Fibroblast of skin of right quadriceps (primary cell): ENCODE measurements around the gene OSBPL6.
A peak's percentile ranks its signal among the peaks of the same experiment; 100 is the strongest.
"Not testable (repeated sequence)": the region's sequence is repeated elsewhere in the genome, so short reads cannot be mapped to it uniquely, and the experiment has no call there.

Experiments
- DNase-seq: peaks from one replicate; pipeline ENCODE4 v3.0.0-alpha.2; 2013

Gene OSBPL6

GRCh38 chr2:178412047-178412446, 217.7 kb downstream of the OSBPL6 start:
- DNase-seq: no peak

DNA sequence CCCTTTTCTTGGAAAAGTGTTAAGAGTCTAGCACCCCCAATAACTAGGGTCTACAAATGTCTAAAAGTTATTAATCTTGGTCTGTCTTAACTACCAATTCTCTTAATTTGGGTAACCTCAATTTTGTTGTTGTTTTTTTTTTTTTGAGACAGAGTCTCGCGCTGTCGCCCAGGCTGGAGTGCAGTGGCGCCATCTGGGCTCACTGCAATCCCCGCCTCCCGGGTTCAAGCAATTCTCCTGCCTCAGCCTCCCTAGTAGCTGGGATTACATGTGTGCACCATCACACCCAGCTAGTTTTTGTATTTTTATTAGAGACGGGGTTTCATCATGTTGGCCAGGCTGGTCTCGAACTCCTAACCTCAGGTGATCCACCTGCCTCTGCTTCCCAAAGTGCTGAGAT, 218.1 kb downstream of the OSBPL6 start:
- not testable (repeated sequence) for DNase-seq

DNA sequence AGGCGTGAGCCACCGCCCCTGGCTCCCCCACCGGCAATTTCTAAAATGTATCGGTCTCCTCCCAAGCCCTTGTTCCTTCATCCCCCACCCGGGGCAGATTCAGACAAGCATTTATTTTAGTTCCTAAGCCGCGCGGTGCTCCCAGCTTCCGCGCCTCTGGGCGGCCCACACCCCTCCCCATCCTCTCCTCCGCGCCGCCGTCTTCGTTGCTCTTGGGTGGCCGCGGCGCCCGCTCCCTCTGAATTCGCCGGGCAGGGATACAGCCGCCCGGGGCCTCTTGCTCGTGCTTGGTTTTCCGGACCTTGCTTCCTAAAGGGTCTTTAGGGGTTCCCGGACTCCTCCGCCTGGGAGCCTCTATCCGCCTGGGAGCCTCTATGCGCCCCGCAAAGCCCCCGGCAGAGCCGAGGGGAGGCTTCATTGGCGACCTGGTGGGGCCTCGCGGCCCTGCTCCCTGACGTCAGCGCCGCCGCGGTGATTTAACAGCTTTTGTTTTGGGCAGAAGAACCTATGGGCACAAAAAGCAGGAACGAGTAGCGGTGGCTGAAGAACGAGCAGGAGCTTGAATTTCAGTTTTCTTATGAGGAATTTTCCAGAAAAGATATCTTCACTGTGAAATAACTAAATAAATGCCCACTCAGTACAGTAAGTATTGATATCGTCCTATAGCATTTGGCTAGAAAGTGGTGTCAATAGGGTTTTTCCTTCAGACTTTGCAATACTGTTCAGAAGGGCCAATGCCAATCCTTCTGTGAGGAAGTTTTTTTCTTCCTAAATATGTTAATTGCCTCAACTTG, 219.4 kb downstream of the OSBPL6 start:
- peak; percentile 82 for DNase-seq

GRCh38 chr2:178414266-178415247, 220.2 kb downstream of the OSBPL6 start:
- peak; percentile 95 for DNase-seq

GRCh38 chr2:178415979-178416378, 221.7 kb downstream of the OSBPL6 start:
- DNase-seq: no peak

- no peak for DNase-seq
Measured at GRCh38 chr2:178417916-178418315, 223.6 kb downstream of the OSBPL6 start.

DNA sequence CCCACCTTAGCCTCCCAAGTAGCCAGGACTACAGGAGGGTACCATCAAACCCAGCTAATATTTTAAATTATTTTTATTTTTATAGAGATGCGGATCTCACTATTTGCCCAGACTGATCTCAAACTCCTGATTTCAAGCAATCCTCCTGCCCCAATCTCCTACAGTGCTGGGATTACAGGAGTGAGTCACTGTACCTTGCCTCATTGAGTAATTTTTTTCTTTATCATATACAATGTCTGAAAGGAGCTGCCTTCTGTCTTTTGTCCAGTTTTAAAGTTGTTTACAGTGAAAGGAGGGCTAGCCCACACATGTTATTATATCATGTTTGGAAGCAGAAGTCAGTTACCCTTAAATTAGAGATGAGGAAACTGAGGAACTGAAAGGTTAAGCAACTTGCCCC, 224.1 kb downstream of the OSBPL6 start:
- DNase-seq: no peak

DNA sequence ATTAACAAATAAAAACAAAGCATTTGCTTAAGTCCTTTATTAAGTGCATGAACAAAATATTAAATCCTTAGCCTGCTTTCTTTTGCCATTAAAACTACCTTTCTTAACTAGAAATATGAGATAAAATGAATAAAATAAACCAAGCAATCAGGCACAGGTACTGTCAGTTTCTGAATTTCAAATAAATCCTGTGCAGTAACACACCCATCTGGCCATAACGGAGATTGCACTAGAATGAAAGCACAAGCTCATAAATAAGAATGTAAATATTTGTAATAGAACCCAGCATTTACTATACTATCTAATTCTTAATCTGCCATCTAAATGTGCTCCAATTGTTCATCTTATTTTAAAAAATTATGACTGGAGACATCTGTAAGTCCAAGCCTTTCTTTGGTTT, 224.8 kb downstream of the OSBPL6 start:
- peak; percentile 11 for DNase-seq

GRCh38 chr2:178420463-178420999, 226.2 kb downstream of the OSBPL6 start:
- no peak for DNase-seq

GRCh38 chr2:178422097-178422496, 227.8 kb downstream of the OSBPL6 start:
- DNase-seq: no peak

DNA sequence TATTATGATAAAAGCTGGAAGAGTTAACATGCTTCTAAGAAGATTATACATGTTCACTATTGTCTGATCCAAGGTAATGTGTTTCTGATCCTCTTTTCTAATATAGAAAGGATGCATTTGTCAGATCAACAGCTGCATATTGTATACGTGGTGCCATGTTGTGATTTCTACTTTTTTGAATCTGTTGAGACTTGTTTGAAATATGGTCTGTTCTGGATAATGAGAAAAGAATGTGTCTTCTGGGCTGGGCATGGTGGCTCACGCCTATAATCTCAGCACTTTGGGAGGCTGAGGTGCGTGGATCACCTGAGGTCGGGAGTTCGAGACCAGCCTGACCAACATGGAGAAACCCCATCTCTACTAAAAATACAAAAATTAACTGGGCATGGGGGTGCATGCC, 229.4 kb downstream of the OSBPL6 start:
- DNase-seq: not testable (repeated sequence)

DNA sequence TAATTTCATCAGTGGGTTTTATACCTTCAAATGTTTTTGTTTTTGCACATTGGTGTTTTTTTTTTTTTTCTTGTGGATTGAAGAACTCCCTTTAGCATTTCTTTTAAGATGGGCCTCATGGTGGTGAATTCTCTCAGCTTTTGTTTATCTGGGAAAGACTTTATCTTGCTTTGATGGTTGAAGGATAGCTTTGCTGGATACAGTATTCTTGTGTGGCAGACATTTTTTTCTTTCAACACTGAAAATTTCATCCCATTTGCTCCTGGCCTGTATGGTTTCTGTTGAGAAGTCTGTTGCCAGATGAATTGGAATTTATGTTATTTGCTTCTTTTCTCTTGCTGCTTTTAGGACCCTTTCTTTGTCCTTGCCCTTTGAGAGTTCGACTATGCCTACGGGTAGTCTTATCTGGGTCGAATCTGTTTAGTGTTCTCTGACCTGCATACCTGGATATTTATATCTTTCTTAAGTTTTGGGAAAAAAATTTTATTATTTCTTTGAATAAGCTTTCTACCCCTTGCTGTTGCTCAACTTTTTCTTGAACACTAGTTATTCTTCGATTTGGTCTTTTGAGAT, 231.0 kb downstream of the OSBPL6 start:
- no peak for DNase-seq

DNA sequence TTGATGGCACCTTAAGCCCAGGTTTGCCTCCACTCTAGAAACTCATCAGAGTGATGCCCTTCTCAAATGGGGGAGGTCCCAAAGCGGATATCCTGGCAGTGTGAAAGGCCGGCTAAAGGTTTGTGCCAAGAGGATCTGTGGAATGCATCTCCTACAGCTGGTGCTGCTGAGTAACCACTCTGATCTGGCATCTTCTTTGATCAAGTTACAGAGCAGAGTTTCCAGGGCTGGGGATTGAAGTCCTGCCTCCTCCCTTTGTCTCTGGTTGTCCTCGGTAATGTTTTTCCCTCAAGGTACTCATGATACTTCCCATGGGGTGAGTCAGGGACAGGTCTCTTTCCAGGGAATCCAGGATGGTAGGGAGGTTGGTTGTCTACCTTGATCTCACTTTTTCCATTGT, 232.1 kb downstream of the OSBPL6 start:
- DNase-seq: no peak

- no peak for DNase-seq
Measured at GRCh38 chr2:178427458-178427857, 233.1 kb downstream of the OSBPL6 start.

GRCh38 chr2:178428396-178428806, 234.1 kb downstream of the OSBPL6 start:
- DNase-seq: no peak

- no peak for DNase-seq
Measured at GRCh38 chr2:178429336-178429735, 235.0 kb downstream of the OSBPL6 start.

DNA sequence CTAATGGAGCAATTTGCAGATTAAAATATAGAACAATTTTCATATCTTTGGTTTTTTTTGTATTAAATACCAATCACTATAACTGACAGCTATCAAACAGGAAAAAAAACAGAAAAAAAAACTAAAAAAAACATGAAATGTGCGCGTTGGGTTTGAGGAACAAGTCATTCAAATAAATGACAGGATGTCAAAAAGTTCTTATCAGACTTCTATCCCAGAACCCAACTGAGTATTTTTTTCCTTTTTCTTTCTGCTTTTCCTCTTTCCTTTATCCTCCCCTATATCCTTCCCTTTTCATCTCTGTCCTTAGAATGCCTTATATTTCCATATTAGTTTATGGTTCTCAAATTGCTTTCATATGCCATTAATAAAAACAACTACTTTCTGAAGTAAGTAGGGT, 242.3 kb downstream of the OSBPL6 start:
- DNase-seq: no peak

GRCh38 chr2:178441426-178441825, 247.1 kb downstream of the OSBPL6 start:
- peak; percentile 51 for DNase-seq

DNA sequence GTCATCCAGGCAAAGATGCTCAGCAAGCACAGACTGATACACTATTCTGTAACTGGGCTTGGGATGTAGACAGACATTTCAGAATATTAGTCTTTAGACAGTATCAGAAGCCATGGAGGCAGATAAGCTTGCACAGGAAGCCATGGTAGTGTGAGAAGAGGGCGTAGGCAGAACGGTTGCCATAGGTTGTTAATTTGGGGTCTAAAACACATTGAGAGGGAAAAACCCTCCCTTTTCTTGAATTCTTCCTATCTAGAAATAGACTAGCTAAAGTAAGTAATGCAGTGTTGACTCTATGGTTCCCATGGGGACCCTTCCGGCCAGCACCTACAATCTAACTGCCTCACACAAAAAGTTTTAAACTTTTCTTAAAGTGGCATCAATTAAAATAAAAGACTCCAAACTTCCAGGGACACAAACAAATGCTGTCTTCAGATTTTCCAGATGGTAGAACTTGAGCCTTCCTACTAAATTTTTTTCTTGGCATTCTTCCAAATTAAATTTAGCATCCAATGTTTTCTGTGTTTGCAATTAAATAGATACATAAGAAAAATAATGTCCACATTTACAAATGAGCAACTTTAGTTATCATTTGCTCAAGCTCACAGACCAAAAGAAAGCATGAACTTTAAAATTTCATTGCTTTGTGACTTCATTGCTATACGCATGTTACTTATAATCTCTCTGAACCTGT, 254.8 kb downstream of the OSBPL6 start:
- DNase-seq: no peak

DNA sequence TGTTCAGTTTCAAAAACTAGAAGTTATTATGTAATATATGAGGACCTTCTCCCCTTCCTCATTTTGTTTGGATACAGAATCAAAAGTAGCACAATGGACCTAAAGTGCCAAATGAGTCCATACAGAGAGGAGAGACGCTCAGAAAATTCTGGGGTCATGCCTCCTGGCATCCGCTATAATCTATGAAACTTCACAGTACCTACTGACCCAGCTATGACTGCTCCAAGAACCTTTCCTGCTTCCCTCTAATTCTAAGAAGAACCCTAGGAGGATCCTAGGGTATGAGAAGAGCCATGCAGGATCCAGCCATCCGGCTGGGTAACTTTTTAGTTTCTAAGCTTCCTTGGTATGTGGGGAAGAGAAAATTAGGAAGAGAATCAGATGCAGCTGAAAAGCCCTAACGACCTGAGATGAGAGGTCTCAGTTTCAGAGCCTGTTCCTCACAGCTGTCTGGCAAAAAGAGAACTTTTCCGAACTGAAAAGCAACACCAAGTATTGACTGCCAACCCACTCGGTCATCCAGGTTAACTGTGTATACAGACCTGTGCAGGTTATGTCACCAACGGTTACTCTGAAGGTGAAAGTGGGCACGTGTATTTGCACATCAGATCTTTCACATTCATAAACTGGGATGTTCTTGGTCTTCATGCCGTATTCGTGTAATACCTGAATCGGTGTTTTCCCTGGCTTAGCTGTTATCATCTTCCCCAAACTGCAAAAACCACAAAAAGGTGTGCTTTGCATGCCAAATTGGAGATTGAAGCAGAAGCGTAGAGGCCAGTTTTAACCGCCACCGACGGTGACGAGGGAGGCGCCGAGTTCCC, 255.6 kb downstream of the OSBPL6 start:
- no peak for DNase-seq

GRCh38 chr2:178450524-178450773, 256.1 kb downstream of the OSBPL6 start:
- DNase-seq: no peak
